ENCODE measurements around the gene SPRYD7. TPM values are rescaled to one million over a fixed set of nuclear protein-coding genes. Genes with fewer than 3 reads are reported as not detected.
A peak's percentile ranks its signal among the peaks of the same experiment; 100 is the strongest.

Gene SPRYD7
- total RNA-seq, 1 donor from 2014 or later = 5.0 TPM

GRCh38 chr13:49975826-49976225, 39.7 kb upstream of the SPRYD7 start:
- FAIRE-seq (no peak), DNase-seq (ENCODE audit: low read depth) (no peak)
- no peaks in the 10 kb centered on the region for H3K27me3 ChIP-seq (ENCODE audit: control insufficient read depth, insufficient read depth, low read length)
- no peak overlapping the region for H3K4me3 ChIP-seq (ENCODE audit: low read depth, low read length)
- no peaks in the 10 kb centered on the region for H3K36me3 ChIP-seq (ENCODE audit: control insufficient read depth, insufficient read depth, low read length)
- TF ChIP-seq CTCF (IDR thresholded peaks at IDR 0.05; ENCODE audit: insufficient read depth, low read length, severe bottlenecking) = no peak

- Histone ChIP-seq H3K36me3 (ENCODE audit: control insufficient read depth, insufficient read depth, low read length) (no peaks in the 10 kb centered on the region), H3K4me3 (ENCODE audit: low read depth, low read length) (no peak overlapping the region), H3K27me3 (ENCODE audit: control insufficient read depth, insufficient read depth, low read length) (no peaks in the 10 kb centered on the region)
- no peak for FAIRE-seq
- no peak for DNase-seq (ENCODE audit: low read depth)
- no peak for TF ChIP-seq CTCF (IDR thresholded peaks at IDR 0.05; ENCODE audit: insufficient read depth, low read length, severe bottlenecking)
Measured at GRCh38 chr13:49972709-49973108, 36.6 kb upstream of the SPRYD7 start.

DNA sequence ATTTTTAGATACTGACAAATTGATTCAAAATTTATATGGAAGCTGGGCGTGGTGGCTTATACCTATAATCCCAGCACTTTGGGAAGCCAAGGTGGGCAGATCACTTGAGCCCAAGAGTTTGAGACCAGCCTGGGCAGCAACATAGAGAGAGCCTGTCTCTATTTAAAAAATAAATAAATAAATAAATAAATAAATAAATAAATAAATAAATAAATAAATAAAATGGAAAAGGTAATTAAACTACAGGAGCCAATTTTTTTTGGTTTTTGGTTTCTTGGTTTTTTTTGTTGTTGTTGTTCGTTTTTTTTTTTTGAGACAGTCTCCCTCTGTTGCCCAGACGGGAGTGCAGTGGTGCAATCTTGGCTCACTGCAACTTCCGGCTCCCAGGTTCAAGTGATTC, 31.3 kb upstream of the SPRYD7 start:
- no peak for TF ChIP-seq CTCF (IDR thresholded peaks at IDR 0.05; ENCODE audit: insufficient read depth, low read length, severe bottlenecking)
- FAIRE-seq = no peak

GRCh38 chr13:49958321-49958720, 22.2 kb upstream of the SPRYD7 start:
- H3K27me3 ChIP-seq (ENCODE audit: control insufficient read depth, insufficient read depth, low read length) = no peaks in the 10 kb centered on the region
- TF ChIP-seq CTCF (IDR thresholded peaks at IDR 0.05; ENCODE audit: insufficient read depth, low read length, severe bottlenecking) = no peak
- no peak overlapping the region for H3K4me3 ChIP-seq (ENCODE audit: low read depth, low read length)
- no peaks in the 10 kb centered on the region for H3K36me3 ChIP-seq (ENCODE audit: control insufficient read depth, insufficient read depth, low read length)
- no peak for DNase-seq (ENCODE audit: low read depth)
- peak; percentile 58 for FAIRE-seq

More for the DNA sequence above, 31.3 kb upstream of the SPRYD7 start:
- no peak for DNase-seq (ENCODE audit: low read depth)
- H3K4me3 ChIP-seq (ENCODE audit: low read depth, low read length) = no peak overlapping the region
- no peaks in the 10 kb centered on the region for H3K27me3 ChIP-seq (ENCODE audit: control insufficient read depth, insufficient read depth, low read length)
- H3K36me3 ChIP-seq (ENCODE audit: control insufficient read depth, insufficient read depth, low read length) = no peaks in the 10 kb centered on the region

DNA sequence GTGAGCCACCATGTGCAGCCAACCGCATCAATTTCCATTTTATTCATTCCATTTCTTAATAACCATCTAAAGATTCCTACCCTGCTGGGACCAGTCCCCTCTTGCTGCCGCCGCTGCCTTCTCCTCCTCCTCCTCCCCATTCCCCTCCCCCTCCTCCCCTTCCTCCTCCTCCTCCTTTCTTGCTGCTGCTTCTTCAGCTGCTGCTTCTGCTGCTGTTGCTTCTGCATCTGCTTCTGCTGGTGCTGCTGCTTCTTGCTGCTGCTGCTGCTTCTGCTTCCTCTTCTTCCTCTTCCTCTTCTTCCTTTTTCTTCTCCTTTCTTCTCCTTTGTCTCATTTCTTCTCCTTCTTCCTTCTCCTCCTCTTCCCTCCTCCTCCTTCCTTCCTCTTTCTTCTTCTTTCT, 20.0 kb upstream of the SPRYD7 start:
- no peak for FAIRE-seq
- Histone ChIP-seq H3K27me3 (ENCODE audit: control insufficient read depth, insufficient read depth, low read length) (no peaks in the 10 kb centered on the region), H3K4me3 (ENCODE audit: low read depth, low read length) (no peak overlapping the region), H3K36me3 (ENCODE audit: control insufficient read depth, insufficient read depth, low read length) (no peaks in the 10 kb centered on the region)
- no peak for TF ChIP-seq CTCF (IDR thresholded peaks at IDR 0.05; ENCODE audit: insufficient read depth, low read length, severe bottlenecking)
- DNase-seq (ENCODE audit: low read depth) = no peak

DNA sequence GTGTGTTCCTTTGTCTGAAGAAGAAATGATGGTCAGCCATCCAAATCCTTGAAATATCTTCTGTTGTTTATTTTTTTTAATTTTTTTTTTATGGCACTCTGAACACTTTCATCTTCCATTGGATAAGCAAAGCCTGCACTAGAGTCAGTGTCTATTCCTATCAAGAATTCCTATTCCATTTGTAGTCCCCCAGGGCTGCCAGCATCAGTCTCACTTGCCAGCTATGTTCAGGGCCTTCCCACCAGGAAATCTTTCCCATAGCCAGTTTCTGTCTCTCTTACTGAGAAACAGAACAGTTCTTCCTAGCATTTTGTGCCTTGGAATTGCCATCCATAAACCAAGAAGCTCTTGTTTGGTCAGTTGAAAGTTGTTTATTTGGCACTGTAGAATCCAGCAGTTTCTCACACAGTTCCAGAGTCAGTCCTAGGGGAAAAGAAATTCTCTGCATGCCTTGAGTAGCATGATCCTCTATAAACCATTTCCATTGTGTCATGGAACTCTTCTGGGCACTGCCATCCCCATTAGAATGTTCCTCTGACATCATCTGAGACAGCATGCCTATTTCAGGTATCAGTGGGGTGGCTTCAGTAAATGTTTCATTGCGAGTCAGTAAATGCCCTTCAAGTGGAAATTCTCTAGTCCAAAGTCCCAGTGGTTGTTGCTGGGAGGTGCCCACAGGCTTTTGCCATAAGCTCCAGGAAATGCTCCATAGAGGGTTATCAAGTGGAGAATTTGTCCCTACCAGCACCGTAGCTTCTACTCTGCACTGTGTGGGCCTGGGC, 18.7 kb upstream of the SPRYD7 start:
- no peak for FAIRE-seq
- Histone ChIP-seq H3K27me3 (ENCODE audit: control insufficient read depth, insufficient read depth, low read length) (no peaks in the 10 kb centered on the region), H3K36me3 (ENCODE audit: control insufficient read depth, insufficient read depth, low read length) (no peaks in the 10 kb centered on the region), H3K4me3 (ENCODE audit: low read depth, low read length) (no peak overlapping the region)
- DNase-seq (ENCODE audit: low read depth) = no peak
- no peak for TF ChIP-seq CTCF (IDR thresholded peaks at IDR 0.05; ENCODE audit: insufficient read depth, low read length, severe bottlenecking)
